A549 treated with Hydrocortisone at 1 μM for 4 hours (cell line): ENCODE results near the gene OR7D4. TPM values are rescaled to one million over a fixed set of nuclear protein-coding genes. Genes with fewer than 3 reads are reported as not detected.

ENCODE experiments used
- total RNA-seq: library from RNA; stranded (reverse); fragments of 200-300 nt; extraction: Qiagen RNA extraction; gene quantifications from 5 replicates; pipeline ENCODE4 v1.2.3, GENCODE V29; 2022

OR7D4 gene
- total RNA-seq, result not detected in 5 replicates

DNA sequence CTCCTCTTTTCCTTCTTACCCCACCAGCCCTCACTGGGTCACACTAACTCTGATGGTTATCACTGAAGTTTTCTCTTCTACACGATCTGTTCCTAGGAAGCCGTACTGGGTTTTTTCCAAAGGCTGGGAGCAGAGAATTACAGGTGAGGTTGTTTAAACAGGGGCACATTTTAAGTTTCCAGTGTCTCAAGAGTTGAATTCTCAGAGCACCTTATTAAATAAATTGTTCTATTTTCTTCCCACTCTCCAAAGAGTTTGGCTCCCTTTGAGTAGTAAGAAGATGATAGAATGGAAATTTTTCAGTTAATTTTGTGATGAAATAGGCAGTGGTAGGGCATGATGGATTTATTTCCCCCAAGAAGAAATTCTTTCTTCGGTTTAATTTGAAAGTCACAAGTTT, at the start of gene OR7D4:
OR7D4 (minus strand) TSS at position 101 of the 400 bp plus-strand sequence. CDS start 4,752 bp downstream, outside the sequence.

DNA sequence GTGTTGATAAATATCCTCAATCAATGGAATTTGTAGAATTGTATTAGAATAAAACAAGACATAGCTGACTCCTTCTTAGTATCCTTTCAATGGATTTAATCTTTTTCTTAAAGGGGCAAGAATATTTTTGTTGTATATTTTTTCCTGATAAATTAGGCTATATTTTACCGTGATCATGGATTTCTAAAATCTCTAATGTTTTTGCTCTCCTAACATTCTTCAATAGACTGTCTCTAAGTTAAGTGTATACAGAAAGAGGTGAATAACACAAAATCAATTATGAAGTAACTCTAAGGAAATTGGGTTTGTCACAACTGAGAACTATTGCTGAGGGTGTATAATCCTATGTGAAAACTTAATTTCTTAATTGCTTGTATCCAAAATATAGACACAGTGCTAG, 31.2 kb upstream of the OR7D4 start, which contains the start of gene OR7E24:
OR7E24 (plus strand) TSS at position 301 of the 400 bp plus-strand sequence. CDS start 114 bp downstream, outside the sequence.

DNA sequence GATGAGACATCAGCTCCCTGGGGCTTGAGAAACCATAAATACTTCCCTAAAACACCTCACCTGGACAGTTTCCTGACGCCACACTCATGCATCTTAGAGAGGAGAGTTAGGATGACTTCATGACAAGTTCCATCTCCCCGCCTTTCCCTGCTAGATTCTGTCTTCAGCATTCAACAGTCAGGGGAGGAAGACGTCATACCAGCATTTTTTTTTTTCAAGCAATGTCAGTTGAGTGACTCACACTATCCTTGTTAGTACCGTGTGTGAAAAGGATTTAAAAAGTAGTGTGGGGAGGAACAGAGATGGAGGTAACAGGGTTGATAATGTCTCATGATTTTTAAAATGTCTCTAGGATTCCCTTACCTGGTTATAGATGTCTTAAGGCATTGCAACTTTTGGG, 40.5 kb downstream of the OR7D4 start, which contains the start of gene OR7D2:
OR7D2 (plus strand) TSS at position 79 of the 400 bp plus-strand sequence. CDS start 6,803 bp downstream, outside the sequence.

Other genes starting within 250 kb of the OR7D4 start
- gene MUC16, start 209.2 kb downstream of the OR7D4 start, total RNA-seq, result 0.02 to 0.06 TPM (median 0.03 TPM) in 5 replicates
- gene OR1M1, start 132.5 kb downstream of the OR7D4 start, total RNA-seq, result not detected in 5 replicates
- gene OR7G2, start 112.1 kb downstream of the OR7D4 start, total RNA-seq, result not detected in 5 replicates
- gene OR7G1, start 103.8 kb downstream of the OR7D4 start, total RNA-seq, result not detected in 5 replicates
- not detected in 5 replicates for gene OR7G3, start 92.6 kb downstream of the OR7D4 start, total RNA-seq
- 15.4 to 19.9 TPM (median 18.6 TPM) in 5 replicates for gene ZNF317, start 79.2 kb downstream of the OR7D4 start, total RNA-seq
- not detected in 5 replicates for gene OR7D2, start 40.6 kb downstream of the OR7D4 start, total RNA-seq
- gene OR7E24, start 31.3 kb upstream of the OR7D4 start, total RNA-seq, result not detected in 5 replicates
- 0.85 to 1.4 TPM (median 1.3 TPM) in 5 replicates for gene ZNF699, start 90.2 kb upstream of the OR7D4 start, total RNA-seq
- gene ZNF559, start 104.6 kb upstream of the OR7D4 start, total RNA-seq, result 4.5 to 5.6 TPM (median 4.7 TPM) in 5 replicates
- gene ZNF177, start 143.4 kb upstream of the OR7D4 start, total RNA-seq, result 0.43 to 0.76 TPM (median 0.58 TPM) in 5 replicates
- 2.9 to 4.4 TPM (median 3.4 TPM) in 5 replicates for gene ZNF266, start 216.0 kb upstream of the OR7D4 start, total RNA-seq